Measurements from ENCODE around the gene PEX19. TPM values are rescaled to one million over a fixed set of nuclear protein-coding genes. Genes with fewer than 3 reads are reported as not detected.

Gene PEX19
- 10 to 100 TPM; 40.1 to 91.7 (median 70.6) TPM for total RNA-seq
- 100 to 1,000 TPM in 1 of 2 donors, 10 to 100 TPM in 1; 38.9 to 139 TPM for polyA plus RNA-seq
- long read RNA-seq, donor 1, transcript PEX19-205 (7 exons, 3,504 nt): minor isoform, 67 of 169 reads
- long read RNA-seq, donor 1, transcript PEX19-201 (8 exons, 3,661 nt): major isoform, 76 of 169 reads
- long read RNA-seq, donor 1, partial matches to known transcripts: 7 of 169 reads
- long read RNA-seq, donor 1, other reads (novel, unspliced or antisense): 19 of 169 reads
- long read RNA-seq, donor 2, transcript PEX19-201 (8 exons, 3,661 nt): major isoform, 17 of 20 reads
- long read RNA-seq, donor 2, partial matches to known transcripts: 0 of 20 reads
- long read RNA-seq, donor 2, other reads (novel, unspliced or antisense): 0 of 20 reads
- long read RNA-seq, donor 3, transcript PEX19-201 (8 exons, 3,661 nt): major isoform, 89 of 126 reads
- long read RNA-seq, donor 3, transcript PEX19-205 (7 exons, 3,504 nt): minor isoform, 27 of 126 reads
- long read RNA-seq, donor 3, partial matches to known transcripts: 2 of 126 reads
- long read RNA-seq, donor 3, other reads (novel, unspliced or antisense): 6 of 126 reads

GRCh38 chr1:160284782-160285344 lies at the start of gene PEX19:
Gene PEX19, minus strand, starts transcription at chr1:160285133. Its CDS starts 9 bp downstream, at chr1:160285124.
- peak; percentile 90 to 96 (median 94) for DNase-seq
- peaks cover 7% of the 10 kb centered on the region for H3K4me1 ChIP-seq (ENCODE audit: insufficient read depth)
- no peaks in the 10 kb centered on the region for H3K27me3 ChIP-seq
- H3K36me3 ChIP-seq: no peaks in the 10 kb centered on the region
- TF ChIP-seq POLR2A (IDR thresholded peaks at IDR 0.05) (peak; percentile 76), EP300 (IDR thresholded peaks at IDR 0.05) (no peak)
- H3K4me3 ChIP-seq: peak within 1 kb of the TSS; percentile 82
- peak within 1 kb of the TSS; percentile 78 to 80 for H3K27ac ChIP-seq
- intact Hi-C loops (cut with DNase I): loop anchor here in 1 of 4 donors (10.0 kb wide), 1 partner anchor 870 kb away; the partner anchor contains the start of genes UFC1 and USP21
- H3K9me3 ChIP-seq: no peaks in the 10 kb centered on the region
- WGBS, 3 donors: 0% methylated on average over 27 of the region's 27 CpGs

GRCh38 chr1:160332516-160332915 lies 47.6 kb upstream of the PEX19 start:
- Histone ChIP-seq H3K36me3 (no peaks in the 10 kb centered on the region), H3K27ac (no peak overlapping the region), H3K4me3 (no peak overlapping the region), H3K9me3 (no peaks in the 10 kb centered on the region), H3K27me3 (no peaks in the 10 kb centered on the region), H3K4me1 (ENCODE audit: insufficient read depth) (no peaks in the 10 kb centered on the region)
- intact Hi-C loops (cut with DNase I): no loop called here
- TF ChIP-seq EP300 (IDR thresholded peaks at IDR 0.05): no peak
- TF ChIP-seq POLR2A (IDR thresholded peaks at IDR 0.05): no peak
- no peak for TF ChIP-seq CTCF (IDR thresholded peaks at IDR 0.05)
- DNase-seq: no peak

- no peaks in the 10 kb centered on the region for H3K27me3 ChIP-seq
- no peaks in the 10 kb centered on the region for H3K9me3 ChIP-seq
- H3K4me3 ChIP-seq: no peak overlapping the region
- TF ChIP-seq CTCF (IDR thresholded peaks at IDR 0.05) (no peak), POLR2A (IDR thresholded peaks at IDR 0.05) (no peak), EP300 (IDR thresholded peaks at IDR 0.05) (no peak)
- no peak overlapping the region for H3K27ac ChIP-seq
- intact Hi-C loops (cut with DNase I): no loop called here
- H3K4me1 ChIP-seq (ENCODE audit: insufficient read depth): no peaks in the 10 kb centered on the region
- DNase-seq: no peak
- no peaks in the 10 kb centered on the region for H3K36me3 ChIP-seq
These were observed 45.2 kb upstream of the PEX19 start for GRCh38 chr1:160330119-160330518.

GRCh38 chr1:160328184-160328583 lies 43.3 kb upstream of the PEX19 start:
- DNase-seq: no peak
- TF ChIP-seq POLR2A (IDR thresholded peaks at IDR 0.05) (no peak), CTCF (IDR thresholded peaks at IDR 0.05) (no peak), EP300 (IDR thresholded peaks at IDR 0.05) (no peak)

More at GRCh38 chr1:160328184-160328583, 43.3 kb upstream of the PEX19 start:
- no peaks in the 10 kb centered on the region for H3K4me1 ChIP-seq (ENCODE audit: insufficient read depth)
- WGBS, 3 donors: 71 to 75% (median 71%) methylated on average over 8 of the region's 8 CpGs
- intact Hi-C loops (cut with DNase I): no loop called here
- no peaks in the 10 kb centered on the region for H3K9me3 ChIP-seq
- no peak overlapping the region for H3K4me3 ChIP-seq
- no peaks in the 10 kb centered on the region for H3K36me3 ChIP-seq
- no peaks in the 10 kb centered on the region for H3K27me3 ChIP-seq
- no peak overlapping the region for H3K27ac ChIP-seq
